ENCODE data around the gene TSPAN16. TPM values are rescaled to one million over a fixed set of nuclear protein-coding genes. Genes with fewer than 3 reads are reported as not detected.

Gene TSPAN16
- total RNA-seq, 1 experiment from 2014 or later: not detected

GRCh38 chr19:11321191-11322126 is 25.5 kb downstream of the TSPAN16 start:
- no peaks in the 10 kb centered on the region; the same call in 1 of the 2 replicates for H3K36me3 ChIP-seq (ENCODE audit: control insufficient read depth, insufficient read depth, low read length)
- DNase-seq: no peak
- H3K4me1 Mint-ChIP-seq (ENCODE audit: low read depth, unreplicated experiment): peaks cover 24% of the 10 kb centered on the region
- CTCF ChIA-PET: interaction anchor here (1.5 to 1.9 kb wide), 3 partner anchors 20 to 55 kb away, joined by 5 to 25 read pairs (median 9); no protein-coding TSS in a partner anchor
- peaks cover 12% of the 10 kb centered on the region for H3K36me3 Mint-ChIP-seq (ENCODE audit: insufficient read depth, unreplicated experiment)
- H3K27ac Mint-ChIP-seq (ENCODE audit: unreplicated experiment): peak overlapping the region; percentile 36
- peaks cover 7% of the 10 kb centered on the region; the same call in 1 of the 2 replicates for H3K4me1 ChIP-seq
- no peaks in the 10 kb centered on the region for H3K9me3 Mint-ChIP-seq (ENCODE audit: unreplicated experiment)
- H3K9me3 ChIP-seq: no peaks in the 10 kb centered on the region
- H3K4me3 Mint-ChIP-seq (ENCODE audit: unreplicated experiment): peak overlapping the region; percentile 25
- H3K27me3 Mint-ChIP-seq (ENCODE audit: insufficient read depth, unreplicated experiment): no peaks in the 10 kb centered on the region
- intact Hi-C loops (cut with micrococcal nuclease; ENCODE audit: unreplicated experiment): no loop called here
- BruUV-seq (replicated peaks): no TSS peak
- TF ChIP-seq, protein P1, sequence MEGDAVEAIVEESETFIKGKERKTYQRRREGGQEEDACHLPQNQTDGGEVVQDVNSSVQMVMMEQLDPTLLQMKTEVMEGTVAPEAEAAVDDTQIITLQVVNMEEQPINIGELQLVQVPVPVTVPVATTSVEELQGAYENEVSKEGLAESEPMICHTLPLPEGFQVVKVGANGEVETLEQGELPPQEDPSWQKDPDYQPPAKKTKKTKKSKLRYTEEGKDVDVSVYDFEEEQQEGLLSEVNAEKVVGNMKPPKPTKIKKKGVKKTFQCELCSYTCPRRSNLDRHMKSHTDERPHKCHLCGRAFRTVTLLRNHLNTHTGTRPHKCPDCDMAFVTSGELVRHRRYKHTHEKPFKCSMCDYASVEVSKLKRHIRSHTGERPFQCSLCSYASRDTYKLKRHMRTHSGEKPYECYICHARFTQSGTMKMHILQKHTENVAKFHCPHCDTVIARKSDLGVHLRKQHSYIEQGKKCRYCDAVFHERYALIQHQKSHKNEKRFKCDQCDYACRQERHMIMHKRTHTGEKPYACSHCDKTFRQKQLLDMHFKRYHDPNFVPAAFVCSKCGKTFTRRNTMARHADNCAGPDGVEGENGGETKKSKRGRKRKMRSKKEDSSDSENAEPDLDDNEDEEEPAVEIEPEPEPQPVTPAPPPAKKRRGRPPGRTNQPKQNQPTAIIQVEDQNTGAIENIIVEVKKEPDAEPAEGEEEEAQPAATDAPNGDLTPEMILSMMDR (IDR thresholded peaks at IDR 0.05; ENCODE audit: insufficient read depth in 1 of 2, low read depth in 1 of 2, low read length in 1 of 2, severe bottlenecking in 1 of 2, unreplicated experiment in 1 of 2): no peak
- no peaks in the 10 kb centered on the region for H3K27me3 ChIP-seq (replicated peaks; ENCODE audit: control insufficient read depth, insufficient read depth, low read length)
- POLR2A ChIA-PET: no interaction called here
- H3K4me3 ChIP-seq (ENCODE audit: low read depth, low read length): no peak overlapping the region

DNA sequence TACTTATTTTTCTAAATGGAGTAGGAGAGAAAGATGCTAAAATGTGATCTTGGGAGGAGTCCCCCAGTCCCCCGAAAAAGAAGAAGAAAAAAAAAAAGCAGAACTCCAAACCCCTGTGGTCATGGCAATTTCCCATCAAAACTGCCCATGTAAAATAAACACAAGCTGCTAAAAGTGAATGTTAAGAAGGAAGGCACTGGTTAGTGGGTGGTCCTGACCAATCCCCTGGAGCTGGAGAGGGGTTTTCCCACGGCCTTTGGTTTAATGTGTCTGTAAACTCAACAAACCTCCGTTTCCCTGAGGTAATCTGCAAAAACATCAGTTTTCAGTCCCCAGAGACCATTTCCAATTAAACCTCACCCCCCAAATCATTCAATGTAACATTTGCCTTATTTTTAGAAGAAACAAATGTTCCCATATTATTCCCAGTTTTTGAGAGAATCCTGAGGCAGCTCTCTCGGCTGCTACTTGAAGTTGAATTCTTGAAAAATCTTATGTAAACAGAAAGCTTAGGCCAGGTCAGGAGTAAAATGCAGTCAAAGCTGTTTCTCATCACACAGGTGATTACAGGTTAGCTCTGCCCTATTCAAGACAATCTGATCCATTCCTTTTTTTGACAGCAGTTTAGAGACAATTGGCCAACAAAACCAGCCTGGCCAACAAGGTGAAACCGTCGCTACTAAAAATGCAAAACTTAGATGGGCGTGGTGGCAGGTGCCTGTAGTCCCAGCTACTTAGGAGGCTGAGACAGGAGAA is 26.5 kb downstream of the TSPAN16 start:
- Histone ChIP-seq H3K4me3 (ENCODE audit: low read depth, low read length) (no peak overlapping the region), H3K4me1 (peaks cover 7% of the 10 kb centered on the region; the same call in 1 of the 2 replicates), H3K9me3 (no peaks in the 10 kb centered on the region), H3K27me3 (replicated peaks; ENCODE audit: control insufficient read depth, insufficient read depth, low read length) (no peaks in the 10 kb centered on the region), H3K36me3 (ENCODE audit: control insufficient read depth, insufficient read depth, low read length) (no peaks in the 10 kb centered on the region; the same call in 1 of the 2 replicates)
- ChIA-PET CTCF (interaction anchor here (0.5 to 1.9 kb wide), 8 partner anchors 14 to 160 kb away, joined by 3 to 25 read pairs (median 5); partner anchors contain the start of genes CCDC159 and TMEM205), POLR2A (interaction anchor here (0.6 kb wide), 1 partner anchor 17 kb away, joined by 3 read pairs; the partner anchor contains the start of gene RAB3D)
- Mint-ChIP-seq H3K4me3 (ENCODE audit: unreplicated experiment) (peak overlapping the region; percentile 25), H3K27ac (ENCODE audit: unreplicated experiment) (peak overlapping the region; percentile 36), H3K4me1 (ENCODE audit: low read depth, unreplicated experiment) (peaks cover 24% of the 10 kb centered on the region), H3K36me3 (ENCODE audit: insufficient read depth, unreplicated experiment) (peaks cover 12% of the 10 kb centered on the region), H3K9me3 (ENCODE audit: unreplicated experiment) (no peaks in the 10 kb centered on the region), H3K27me3 (ENCODE audit: insufficient read depth, unreplicated experiment) (no peaks in the 10 kb centered on the region)
- TF ChIP-seq, protein P1 (IDR thresholded peaks at IDR 0.05; ENCODE audit: insufficient read depth in 1 of 2, low read depth in 1 of 2, low read length in 1 of 2, severe bottlenecking in 1 of 2, unreplicated experiment in 1 of 2): no peak
- peak in 1 of 2 experiments; percentile 46 for DNase-seq
- intact Hi-C loops (cut with micrococcal nuclease; ENCODE audit: unreplicated experiment): no loop called here
- BruUV-seq (replicated peaks): no TSS peak

DNA sequence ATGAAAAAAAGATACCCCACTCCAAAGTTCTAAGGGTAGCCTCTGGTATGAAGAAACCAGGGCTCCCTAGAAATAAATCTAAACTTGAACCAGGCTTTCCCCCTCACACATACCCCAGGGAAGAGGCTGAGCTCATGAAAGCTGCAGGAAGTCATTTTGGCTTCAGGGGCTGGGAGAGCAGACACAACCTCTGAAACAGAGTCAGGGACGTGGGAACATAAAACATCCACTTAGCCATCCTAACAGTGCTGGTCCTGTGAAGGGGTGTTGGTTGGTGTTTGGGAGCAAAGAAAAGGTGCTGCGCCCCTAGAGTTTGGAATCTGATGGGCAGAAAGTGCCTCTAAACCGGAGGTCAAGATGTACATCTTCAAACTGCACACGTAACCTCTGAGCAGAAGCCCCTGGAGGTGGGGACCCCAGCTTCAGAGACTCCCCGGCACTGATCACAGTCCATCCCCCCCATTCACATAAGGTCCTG is 27.7 kb downstream of the TSPAN16 start:
- no peaks in the 10 kb centered on the region for H3K9me3 Mint-ChIP-seq (ENCODE audit: unreplicated experiment)
- no peaks in the 10 kb centered on the region; the same call in 1 of the 2 replicates for H3K36me3 ChIP-seq (ENCODE audit: control insufficient read depth, insufficient read depth, low read length)
- POLR2A ChIA-PET: interaction anchor here (0.6 kb wide), 1 partner anchor 96 kb away, joined by 3 read pairs; no protein-coding TSS in a partner anchor
- TSS peak; percentile 32 for BruUV-seq (replicated peaks)
- no peaks in the 10 kb centered on the region for H3K27me3 Mint-ChIP-seq (ENCODE audit: insufficient read depth, unreplicated experiment)
- H3K27ac Mint-ChIP-seq (ENCODE audit: unreplicated experiment): no peak overlapping the region
- CTCF ChIA-PET: interaction anchor here (1.0 to 1.3 kb wide), 2 partner anchors 57 to 58 kb away, joined by 3 to 14 read pairs; no protein-coding TSS in a partner anchor
- no peak for DNase-seq
- TF ChIP-seq, protein P1 (IDR thresholded peaks at IDR 0.05; ENCODE audit: insufficient read depth in 1 of 2, low read depth in 1 of 2, low read length in 1 of 2, severe bottlenecking in 1 of 2, unreplicated experiment in 1 of 2): no peak
- peaks cover 12% of the 10 kb centered on the region for H3K36me3 Mint-ChIP-seq (ENCODE audit: insufficient read depth, unreplicated experiment)
- no peak overlapping the region for H3K4me3 Mint-ChIP-seq (ENCODE audit: unreplicated experiment)
- no peaks in the 10 kb centered on the region for H3K27me3 ChIP-seq (replicated peaks; ENCODE audit: control insufficient read depth, insufficient read depth, low read length)
- H3K4me1 ChIP-seq: peaks cover 7% of the 10 kb centered on the region; the same call in 1 of the 2 replicates
- intact Hi-C loops (cut with micrococcal nuclease; ENCODE audit: unreplicated experiment): no loop called here
- H3K9me3 ChIP-seq: no peaks in the 10 kb centered on the region
- H3K4me1 Mint-ChIP-seq (ENCODE audit: low read depth, unreplicated experiment): peaks cover 24% of the 10 kb centered on the region
- no peak overlapping the region for H3K4me3 ChIP-seq (ENCODE audit: low read depth, low read length)

Measured in Caco-2 (cell line).